COLO668 (cell line): ENCODE measurements around the gene TENT5C.

ENCODE experiments used
- DNase-seq: peaks from one replicate; lab custom pipeline; 2025; ENCODE audit not compliant: unreplicated experiment; lab: John Stamatoyannopoulos, UW

Gene TENT5C

GRCh38 chr1:117612517-117613248 is 6.8 kb downstream of the TENT5C start:
- no peak for DNase-seq

GRCh38 chr1:117613249-117613968 is 7.6 kb downstream of the TENT5C start:
- no peak for DNase-seq

- no peak for DNase-seq
Measured at GRCh38 chr1:117613969-117614729, 8.3 kb downstream of the TENT5C start.

GRCh38 chr1:117615474-117615873 is 9.6 kb downstream of the TENT5C start:
- peak; percentile 65 for DNase-seq

GRCh38 chr1:117616356-117616755 is 10.5 kb downstream of the TENT5C start:
- DNase-seq, result peak; percentile 86

DNA sequence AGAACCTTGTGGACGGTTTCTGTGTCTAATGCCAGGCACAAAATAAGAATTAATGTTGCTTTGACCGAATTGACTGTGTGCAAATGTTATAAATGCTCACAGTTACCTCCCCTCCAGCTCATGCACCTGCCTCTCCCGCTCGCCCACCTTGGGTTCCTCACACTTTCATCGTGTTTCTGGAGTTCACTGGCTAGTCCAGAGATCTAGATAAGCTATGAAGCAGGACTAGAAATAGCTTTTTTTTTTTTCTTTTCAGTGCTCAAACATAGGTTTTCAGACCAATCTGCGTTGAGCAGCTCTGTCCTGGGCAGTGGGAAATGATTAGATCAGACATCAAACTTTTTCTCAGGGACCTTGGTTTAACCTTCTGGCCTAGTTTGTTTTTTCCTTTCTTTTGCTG is 11.1 kb downstream of the TENT5C start:
- DNase-seq, result no peak

GRCh38 chr1:117618450-117619122 is 12.7 kb downstream of the TENT5C start:
- no peak for DNase-seq

GRCh38 chr1:117620440-117620839 is 14.6 kb downstream of the TENT5C start:
- no peak for DNase-seq

- DNase-seq, result no peak
Measured at GRCh38 chr1:117621316-117621715, 15.5 kb downstream of the TENT5C start.

DNA sequence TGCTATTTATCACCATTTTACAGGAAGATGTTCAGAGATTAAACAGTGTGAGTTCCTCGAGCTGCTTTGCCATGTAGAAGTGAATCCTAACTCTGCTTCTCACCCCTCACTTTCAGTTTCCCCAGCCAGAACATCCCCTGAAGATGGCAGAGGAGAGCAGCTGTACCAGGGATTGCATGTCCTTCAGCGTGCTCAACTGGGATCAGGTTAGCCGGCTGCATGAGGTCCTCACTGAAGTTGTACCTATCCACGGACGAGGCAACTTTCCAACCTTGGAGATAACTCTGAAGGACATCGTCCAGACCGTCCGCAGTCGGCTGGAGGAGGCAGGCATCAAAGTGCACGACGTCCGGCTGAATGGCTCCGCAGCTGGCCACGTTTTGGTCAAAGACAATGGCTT is 16.9 kb downstream of the TENT5C start:
- no peak for DNase-seq

GRCh38 chr1:117623141-117623540 is 17.3 kb downstream of the TENT5C start:
- no peak for DNase-seq

DNA sequence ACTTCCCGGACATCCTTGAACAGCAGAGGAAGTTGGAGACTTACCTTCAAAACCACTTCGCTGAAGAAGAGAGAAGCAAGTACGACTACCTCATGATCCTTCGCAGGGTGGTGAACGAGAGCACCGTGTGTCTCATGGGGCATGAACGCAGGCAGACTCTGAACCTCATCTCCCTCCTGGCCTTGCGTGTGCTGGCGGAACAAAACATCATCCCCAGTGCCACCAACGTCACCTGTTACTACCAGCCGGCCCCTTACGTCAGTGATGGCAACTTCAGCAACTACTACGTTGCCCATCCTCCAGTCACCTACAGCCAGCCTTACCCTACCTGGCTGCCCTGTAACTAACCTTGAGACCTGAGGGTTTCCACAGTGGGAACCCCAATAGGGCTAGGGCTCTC is 17.9 kb downstream of the TENT5C start:
- no peak for DNase-seq

GRCh38 chr1:117627546-117628130 is 21.8 kb downstream of the TENT5C start:
- DNase-seq, result peak; percentile 27

DNA sequence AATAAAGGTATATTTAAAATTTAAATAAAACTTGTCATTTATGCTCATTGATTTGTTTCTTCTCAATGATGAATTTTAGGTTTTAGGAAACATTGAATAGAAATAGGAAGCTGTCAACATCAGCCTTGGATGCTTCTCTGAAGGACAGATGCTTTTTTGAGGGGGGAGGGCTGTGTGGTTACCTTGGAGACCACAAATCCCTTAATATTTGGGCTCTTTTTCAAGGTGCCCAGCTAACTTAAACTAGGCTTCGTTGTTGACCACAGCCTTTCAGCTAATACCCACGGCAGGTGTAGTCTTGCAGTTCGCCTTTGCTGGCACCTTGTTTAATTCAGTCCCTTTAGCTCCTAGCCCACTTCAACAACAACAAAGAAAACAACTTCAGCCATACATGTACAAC is 22.5 kb downstream of the TENT5C start:
- no peak for DNase-seq

GRCh38 chr1:117629625-117630422 is 24.0 kb downstream of the TENT5C start:
- DNase-seq, result no peak

DNA sequence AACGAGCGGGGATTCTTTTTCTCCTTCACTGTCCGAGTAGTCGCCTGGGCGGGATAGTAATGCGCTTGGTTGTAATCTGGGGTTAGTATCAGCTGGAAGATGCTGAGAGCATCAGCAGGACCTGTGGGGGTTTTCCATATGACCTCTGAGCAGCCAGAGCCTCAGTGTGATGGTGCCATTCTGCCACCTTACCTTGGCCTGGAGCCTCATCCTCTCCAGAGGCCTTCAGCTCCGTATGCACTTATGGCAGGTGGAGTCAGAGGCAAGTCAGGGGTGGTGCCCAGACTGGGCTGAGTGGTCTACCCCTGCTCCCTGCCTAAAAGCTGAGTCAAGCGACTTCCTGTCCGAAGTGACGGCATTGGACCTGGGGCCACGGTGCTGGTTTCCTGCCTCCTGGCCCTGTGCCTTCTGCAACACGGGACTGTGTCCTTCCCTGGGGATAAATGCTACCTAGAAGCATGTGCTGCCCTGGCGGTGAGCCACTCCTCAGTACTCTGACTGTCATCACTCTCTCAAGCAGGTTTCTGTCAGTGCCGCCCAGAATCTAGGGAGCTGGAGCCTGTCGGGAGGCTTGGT is 24.7 kb downstream of the TENT5C start:
- DNase-seq, result peak; percentile 24

DNA sequence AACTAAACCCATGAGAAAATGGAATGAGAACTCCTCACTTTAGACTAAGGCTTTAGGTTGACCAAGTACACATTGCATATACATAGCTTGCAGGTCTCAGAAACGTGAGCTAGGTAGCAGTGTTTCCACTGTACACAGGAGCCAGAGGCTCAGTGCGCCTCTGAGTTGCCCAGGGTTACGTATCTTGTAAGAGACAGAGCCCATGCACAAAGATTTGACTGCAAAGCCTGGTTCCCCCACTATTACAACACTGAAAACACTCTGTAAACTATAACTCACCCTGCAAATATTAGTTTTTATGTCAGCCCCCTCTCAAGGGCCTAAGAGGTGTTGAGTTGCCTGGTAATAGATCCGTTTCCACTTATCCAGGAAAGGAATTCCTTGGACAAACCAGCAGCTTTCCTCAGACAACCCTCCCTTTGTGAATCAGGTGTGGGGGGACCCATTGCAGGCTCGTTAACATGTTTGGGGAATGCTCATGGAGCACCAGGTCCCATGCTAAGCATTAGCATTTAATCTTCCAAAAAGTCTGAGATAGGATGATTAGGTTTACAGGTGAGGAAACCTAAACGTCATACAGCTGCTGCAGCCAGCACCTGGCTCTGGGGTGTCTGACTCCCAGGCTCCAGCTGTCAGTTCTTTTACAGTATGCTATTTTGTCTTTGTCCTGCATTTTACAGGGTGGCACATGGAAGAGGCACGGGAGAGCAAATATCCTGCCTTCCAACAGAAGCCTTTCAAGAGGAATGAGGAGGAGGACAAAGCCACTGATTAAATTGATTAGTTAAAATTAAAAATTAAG is 25.7 kb downstream of the TENT5C start:
- DNase-seq, result peak; percentile 83

DNA sequence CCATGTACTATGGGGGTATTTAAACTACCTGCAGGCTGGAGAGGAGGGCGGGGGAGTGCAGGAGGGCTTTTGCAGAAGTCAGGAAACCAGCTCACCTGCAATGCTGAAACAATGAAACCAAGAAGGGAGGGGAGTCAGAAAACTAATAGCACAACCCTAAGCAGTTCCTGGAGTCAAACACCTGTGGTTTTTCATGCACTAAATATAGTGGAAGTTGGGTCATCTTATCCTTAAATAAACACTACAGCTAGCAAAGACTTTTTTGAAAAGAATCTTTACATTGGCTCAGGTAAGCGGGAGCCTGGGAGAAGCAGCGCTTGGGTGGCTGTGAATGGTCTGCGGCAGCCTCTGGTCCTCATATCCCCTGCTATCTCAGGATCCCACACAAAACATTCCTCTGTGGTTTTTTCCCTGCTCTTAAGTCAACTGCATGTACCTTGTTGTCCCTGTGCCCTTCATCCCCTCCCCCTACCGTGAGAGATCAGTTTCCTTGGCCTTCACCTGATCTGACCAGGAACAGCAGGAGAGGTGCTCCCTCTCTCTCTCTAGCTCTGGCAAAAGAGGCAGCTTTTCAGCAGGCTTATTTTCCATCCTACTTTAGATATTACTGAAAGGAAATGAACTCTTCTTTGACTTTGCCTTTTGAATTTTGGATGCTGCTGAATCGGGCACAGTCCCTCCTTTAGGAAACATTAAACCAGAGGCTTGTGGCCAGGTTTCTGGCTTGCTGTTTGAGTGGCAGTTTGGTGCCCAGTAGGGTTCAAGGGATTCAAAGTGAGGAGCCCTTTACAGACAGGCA is 26.6 kb downstream of the TENT5C start:
- peak; percentile 78 for DNase-seq
